ENCODE results near the gene RPS10.
"Not testable (repeated sequence)": the region's sequence is repeated elsewhere in the genome, so short reads cannot be mapped to it uniquely, and the experiment has no call there.

Gene RPS10

DNA sequence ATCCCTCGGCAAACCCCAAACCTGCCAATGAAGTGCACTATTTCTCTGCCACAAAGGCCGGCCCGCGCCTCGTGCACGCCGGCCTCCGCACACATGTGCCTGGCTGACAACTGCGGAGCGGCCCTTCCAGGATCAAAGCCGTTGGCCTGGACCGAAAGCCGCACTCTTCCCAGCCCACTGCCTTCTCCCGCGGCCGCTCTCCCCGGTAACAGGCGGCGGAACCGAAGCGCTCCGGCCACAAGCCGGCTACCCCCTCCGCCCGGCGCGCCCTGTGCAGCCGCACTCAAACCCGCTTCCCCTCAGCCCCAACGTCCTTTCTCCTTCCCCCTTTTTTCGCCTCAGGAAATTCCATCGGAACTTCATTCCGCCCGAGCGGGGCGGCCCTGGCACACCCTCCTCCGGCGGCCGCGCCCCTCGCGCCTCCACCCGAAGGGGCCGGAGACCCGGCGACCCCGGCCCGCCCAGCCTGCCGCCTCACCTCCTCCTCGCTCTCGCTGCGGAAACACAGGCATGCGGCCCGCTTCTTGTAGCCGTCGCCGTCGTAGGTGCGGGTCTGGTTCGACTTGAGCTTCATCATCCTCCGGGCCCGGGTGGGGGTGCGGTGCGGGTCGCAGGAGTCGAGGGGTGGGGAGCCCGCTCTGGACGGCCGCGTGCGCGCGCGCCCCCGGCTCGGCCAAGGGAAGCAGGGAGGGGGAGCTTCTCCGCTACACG is 33.9 kb downstream of the RPS10 start:
- peak; percentile 44 for DNase-seq

DNA sequence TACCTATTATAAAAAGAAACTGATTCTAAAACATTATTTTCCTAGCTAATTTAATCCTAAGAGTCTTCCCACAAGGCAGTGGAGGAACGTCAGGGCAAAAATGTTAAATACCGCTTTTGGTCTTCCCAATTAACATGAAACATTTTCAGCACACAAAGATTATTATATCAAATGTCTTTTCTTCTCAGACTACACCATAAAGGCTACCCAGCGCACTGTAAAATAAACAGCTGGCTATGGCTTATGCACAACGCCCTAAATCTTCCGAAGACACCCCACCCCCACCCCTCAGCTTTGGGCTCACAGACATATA is 34.4 kb downstream of the RPS10 start:
- DNase-seq: no peak

DNA sequence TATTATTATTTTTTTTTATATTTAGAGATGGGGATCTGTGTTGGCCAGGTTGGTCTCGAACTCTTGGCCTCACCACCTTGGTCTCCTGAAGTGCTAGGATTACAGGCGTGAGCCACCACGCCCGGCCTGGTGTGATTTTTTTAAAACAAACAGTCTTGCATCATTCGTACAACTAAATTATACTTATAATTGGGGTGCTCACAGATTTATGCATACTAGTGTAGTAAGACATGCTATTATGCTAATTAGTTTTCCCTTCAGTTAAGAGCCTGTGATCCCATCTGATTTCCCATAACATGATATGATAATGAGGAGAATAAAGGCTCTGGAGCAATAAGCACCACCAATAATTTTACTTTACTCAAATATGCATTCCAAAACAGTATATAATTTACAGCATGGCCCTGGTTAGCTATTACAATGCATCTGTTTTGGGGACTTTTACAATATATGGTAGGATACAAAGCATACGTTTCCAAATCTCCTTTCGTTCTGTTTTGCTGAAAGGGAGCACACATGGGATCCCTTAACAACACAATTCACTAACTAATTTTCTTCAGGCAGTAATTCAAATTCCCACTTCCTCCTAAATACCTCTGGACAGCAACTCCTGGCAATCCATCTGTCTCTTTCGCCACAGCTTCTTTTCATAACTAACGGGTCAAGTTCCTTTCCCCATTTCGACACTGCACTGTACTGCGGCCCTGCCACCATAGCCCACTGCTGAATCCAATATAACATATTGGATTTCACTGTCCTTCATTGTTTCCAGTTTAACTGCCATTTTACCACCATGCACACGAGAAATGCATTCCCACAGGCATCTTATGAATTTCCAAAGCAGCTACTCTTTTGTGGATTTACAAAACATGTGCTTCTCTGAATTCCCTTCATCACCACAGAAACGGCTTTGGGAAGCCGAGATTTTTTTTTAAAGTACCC is 35.1 kb downstream of the RPS10 start:
- DNase-seq: no peak

DNA sequence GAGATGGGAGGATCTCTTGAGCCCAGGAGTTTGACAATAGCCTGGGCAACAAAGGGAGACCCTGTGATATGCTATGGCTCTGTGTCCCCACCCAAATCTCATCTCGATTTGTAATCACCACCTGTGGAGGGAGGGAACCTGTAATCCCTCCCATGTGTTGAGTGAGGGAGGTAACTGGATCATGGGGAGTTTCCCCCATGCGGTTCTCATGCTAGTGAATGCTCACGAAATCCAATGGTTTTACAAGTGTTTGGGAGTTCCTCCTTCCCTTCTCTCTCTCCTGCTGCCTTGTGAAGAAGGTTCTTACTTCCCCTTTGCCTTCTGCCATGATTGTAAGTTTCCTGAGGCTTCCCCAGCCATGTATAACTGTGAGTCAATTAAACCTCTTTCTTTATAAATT is 36.8 kb downstream of the RPS10 start:
- no peak for DNase-seq

DNA sequence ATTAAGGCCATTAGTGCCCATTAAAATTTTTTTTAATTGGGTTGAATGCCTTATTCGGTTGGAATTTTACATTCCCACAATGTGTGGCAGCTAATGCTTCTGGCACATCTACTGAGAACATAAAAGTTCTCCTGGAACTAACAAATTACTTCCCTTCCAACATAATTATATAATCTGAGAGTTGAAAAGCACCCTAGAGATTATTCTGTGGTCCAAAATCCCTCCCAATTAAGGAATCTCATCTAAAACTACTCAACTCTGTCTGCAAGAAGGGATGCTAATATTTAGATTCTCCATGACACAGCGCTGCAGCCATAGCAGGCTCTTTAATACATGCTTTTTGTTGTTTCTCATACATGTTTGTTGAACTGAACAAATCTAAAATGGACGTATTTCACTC is 37.4 kb downstream of the RPS10 start:
- no peak for DNase-seq

DNA sequence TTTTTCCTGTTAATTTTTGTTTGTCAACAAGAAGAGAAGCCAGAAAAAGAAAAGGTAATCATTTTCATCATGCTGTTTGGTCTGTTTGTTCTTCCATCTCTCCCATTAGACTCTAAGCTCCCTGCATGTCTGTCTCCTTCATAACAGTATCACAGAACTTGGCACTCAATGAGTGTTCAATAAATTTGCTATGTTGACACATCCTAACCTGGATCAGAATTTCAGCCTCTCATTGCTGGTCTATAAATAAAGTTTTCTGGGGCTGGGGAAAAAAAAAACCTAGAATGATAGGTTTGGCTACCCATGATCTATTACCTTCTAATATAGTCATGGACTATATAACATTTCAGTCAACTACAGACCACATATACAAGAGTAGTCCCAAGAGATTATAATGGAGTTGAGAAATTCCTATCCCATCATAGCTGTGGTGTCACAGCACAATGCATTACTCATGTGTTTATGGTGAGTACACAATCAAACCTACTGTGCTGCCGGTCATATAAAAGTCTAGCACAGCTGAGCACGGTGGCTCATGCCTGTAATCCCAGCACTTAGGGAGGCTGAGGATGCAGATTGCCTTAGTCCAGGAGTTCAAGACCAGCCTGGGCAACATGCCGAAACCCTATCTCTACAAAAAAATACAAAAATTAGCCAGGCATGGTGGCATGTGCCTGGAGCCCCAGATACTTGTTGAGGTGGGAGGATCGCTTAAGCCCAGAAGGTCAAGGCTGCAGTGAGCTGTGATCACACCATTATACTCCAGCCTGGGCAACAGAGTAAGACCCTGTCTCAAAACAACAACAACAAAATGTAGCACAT is 39.3 kb downstream of the RPS10 start:
- no peak for DNase-seq

DNA sequence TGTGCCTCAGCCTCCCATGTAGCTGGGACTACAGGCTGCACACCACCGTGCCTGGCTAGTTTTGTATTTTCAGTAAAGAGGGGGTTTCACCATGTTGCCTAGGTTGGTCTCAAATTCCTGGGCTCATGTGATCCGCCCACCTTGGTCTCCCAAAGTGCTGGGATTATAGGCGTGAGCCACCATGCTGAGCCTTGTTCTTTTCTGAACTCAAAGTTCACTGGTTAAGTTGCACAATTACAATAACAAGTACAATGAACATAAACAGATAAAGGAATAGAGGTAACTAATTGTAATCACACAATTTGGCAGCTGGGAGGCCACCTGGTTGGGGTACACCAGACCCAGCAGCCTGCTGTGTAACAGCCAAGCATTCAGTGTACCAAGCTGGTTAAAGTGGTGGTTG is 40.1 kb downstream of the RPS10 start:
- no peak for DNase-seq

DNA sequence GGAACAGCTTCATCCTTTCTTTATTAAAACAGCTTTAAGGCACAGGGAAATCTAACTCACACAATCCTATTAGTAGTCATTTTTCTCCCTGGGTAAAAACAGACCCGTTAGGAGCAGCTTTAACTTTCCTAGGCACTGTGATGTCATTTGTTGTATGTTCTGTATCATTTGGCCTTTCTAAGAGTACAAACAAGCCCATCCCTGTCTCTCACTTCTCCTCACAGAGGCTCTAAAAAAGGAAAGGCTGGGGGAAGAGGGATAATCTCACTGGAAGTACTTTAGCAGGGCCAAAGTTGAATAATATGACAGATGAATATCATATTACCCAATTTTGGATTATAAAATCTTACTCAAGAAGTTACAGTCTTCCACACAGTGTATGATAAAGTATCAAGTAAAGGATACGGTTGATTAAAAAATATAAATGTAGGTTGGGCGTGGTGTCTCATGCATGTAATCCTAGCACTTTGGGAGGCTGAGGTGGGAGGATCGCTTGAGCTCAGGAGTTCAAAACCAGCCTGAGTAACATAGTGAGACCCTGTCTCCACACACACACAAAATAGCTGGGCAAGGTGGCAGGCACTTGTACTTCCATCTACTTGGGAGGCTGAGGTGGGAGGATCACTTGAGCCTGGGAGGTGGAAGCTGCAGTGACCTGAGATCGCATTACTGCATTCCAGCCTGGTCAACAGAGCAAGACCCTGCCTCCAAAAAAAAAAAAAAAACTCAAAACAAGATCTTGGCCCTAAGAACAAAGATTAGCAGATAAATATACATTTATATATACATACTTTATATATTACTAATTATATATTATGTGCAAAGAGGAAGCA is 41.3 kb downstream of the RPS10 start:
- DNase-seq: no peak

DNA sequence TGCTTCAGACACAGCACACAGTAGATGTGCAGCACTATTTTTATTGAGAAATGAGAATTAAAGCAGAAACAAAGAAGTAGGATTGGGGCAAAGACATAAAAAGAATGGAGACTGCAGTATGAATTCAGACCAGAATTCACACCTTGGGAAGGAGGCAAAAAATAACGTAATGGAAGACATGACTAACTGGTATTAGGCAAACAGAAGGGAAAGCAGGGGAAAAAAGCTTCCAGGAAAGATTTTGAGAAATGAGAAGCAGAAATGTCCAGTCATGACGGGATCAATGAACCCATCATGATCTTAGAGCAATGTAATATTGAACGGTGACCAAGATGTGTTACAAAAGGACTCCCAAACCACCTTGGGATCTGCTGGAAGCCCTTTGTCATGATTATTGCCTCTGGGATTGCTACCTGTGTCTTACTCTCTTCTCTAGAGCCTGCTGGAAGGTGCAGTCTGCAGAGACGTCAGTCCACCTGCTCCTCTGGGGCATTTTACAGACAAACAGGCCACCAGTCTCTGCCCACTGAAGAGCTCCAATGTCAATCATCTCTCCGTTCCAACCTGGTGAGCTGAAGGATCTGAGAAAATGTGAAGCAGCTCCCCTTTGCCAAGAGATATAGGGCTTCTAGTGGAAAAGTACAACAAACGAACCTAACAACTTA is 42.1 kb downstream of the RPS10 start:
- no peak for DNase-seq

DNA sequence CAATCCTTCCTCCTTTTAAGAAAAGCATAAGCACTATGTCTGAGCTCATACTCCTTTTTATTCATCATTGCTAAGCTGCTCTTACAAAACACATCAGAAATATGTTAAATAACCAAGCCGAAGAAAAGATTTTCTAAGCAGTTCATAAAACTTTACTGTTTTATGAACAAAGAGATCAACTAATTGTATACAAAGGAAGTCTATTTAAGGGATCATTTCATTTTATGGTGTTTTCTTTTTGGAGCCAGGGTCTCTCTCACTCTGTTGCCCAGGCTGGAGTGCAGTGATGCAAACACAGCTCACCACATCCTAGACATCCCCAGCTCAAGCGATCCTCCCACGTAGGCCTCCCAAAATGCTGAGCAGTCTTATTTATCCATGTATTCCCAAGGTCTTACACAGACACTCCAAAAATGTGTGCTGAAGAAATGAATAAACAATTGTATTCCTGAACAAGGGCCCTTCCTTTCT is 42.7 kb downstream of the RPS10 start:
- no peak for DNase-seq

DNA sequence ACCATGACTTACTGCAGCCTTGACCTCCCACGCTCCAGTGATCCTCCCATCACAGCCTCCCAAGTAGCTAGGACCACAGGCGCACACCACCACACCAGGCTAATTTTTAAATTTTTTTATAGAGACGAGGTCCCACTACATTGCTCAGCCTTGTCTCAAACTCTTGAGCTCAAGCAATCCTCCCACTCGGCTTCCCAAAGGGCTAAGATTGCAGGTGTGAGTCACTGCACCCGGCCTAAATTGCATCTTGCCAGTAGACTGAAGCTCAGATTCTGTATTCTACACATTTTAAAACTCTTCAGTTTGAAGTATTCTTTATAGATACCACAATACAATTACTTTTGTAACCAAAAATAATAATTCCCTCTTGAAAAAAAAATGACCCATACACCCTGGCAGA is 44.8 kb downstream of the RPS10 start:
- DNase-seq: no peak

DNA sequence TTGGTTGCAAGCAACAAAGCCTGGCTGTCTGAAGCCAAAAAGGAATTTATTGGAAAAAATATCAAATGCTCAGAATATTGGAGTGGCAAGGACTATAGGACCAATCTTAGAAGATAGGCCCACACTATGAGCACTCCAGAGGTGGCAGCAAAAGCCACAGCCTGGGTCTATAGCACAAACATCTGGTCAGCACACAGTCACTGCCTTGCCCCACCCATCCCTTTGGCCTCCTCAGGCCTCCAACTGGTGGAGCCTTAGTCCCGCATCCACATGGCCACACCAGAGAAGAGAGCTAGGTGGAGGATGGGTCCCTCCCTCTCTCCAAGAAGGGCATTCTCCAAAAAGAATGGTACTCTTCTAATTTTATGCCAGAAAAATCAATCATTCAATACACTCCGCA is 47.4 kb downstream of the RPS10 start:
- DNase-seq: no peak

DNA sequence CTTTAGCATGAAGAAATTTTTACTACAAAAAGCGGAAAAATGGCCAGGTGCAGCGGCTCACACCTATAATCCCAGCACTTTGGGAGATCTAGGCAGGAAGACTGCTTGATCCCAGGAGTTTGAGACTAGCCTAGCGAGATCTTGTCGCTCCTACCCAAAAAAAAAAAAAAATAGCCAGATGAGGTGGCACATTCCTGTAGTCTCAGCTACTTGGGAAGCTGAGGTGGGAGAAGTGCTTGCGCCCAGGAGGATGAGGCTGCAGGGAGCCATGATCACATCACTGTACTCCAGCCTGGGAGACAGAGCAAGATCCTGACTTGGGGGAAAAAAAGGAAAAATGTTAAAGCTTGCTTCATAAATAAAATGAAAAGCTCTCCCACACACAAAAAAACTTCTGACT is 47.9 kb downstream of the RPS10 start:
- no peak for DNase-seq

DNA sequence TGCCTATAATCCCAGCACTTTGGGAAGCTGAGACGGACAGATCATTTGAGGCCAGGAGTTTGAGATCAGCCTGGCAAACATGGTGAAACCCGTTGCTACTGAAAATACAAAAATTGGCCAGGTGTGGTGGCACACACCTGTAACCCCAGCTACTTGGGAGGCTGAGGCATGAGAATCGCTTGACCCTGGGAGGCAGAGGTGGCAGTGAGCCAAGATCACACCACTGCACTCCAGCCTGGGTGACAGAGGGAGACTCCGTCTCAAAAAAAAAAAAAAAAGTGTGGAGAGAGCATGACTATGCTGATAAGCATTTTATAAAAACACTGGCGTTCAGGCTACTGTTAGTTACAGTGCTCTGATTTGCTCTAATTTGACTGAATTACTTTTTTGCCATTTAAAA is 48.3 kb downstream of the RPS10 start:
- not testable (repeated sequence) for DNase-seq

DNA sequence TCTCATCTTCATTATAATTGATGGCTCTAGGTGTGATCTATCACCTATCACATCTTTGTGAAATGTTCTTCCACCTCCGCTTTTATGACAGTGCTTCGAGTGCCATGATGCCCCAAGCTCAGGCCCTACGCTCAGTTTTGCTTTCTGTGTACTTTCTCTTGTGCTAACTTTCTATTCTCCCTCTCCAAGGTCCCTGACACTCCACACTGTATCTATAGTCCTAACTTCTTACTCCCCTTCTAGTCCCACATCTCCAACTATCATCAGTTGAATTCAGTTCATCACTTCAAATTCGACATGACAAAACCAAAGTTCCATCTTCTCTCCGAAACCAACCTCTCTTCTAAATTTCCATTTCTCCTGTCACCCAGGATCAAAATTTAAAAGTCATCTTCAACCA is 50.0 kb downstream of the RPS10 start:
- no peak for DNase-seq

DNA sequence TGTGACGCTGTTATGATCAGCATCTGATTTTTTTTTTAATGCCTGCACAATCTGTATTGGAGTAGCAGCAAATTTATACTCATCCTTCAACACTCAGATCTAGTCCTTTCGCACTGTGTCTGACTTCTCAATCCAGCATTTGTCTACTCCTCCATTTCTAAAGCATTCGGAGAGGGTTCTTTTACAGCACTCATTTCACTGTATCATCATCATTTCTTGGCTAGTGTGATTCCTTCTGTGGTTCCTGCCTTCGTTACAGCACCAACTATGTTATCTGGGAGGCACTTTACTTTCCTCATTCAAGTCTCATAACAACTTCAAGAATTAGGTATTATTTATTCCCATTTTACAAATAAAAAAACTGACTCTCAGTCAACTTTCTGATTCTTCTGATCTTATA is 51.4 kb downstream of the RPS10 start:
- no peak for DNase-seq

DNA sequence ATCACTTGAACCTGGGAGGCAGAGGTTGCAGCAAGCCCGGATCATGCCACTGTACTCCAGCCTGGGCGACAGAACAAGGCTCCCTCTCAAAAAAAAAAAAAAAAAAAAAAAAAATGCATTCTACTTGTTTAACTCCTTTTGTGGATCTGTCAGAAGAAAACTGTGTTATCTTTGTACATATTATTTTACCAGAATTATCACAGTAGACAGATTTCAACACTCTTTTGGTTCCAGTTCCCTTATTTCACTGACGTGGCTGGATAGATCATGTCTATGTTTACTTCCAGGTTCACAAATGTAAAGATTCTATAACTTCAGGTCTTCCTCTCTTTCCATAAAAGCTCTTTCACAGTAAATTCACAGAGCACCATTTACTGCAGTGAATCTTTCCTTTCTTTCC is 51.8 kb downstream of the RPS10 start:
- no peak for DNase-seq

DNA sequence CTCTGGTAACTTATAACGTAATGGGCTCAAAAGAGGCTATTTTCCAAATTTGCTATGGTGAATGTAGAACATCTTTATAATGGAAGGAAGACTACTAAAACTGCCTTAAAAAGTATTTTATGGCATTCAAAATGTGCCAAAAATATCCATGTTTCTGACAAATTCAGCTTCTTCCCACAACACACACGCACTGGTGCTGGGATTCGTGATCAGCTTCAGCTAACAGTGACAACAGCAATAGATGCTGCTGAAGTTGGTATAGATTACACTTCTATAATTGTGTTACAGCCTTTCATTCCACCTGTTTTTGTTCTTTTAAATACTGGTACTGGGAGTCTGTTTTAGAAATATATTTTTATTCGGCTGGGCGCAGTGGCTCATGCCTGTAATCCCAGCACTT is 52.4 kb downstream of the RPS10 start:
- DNase-seq: no peak

DNA sequence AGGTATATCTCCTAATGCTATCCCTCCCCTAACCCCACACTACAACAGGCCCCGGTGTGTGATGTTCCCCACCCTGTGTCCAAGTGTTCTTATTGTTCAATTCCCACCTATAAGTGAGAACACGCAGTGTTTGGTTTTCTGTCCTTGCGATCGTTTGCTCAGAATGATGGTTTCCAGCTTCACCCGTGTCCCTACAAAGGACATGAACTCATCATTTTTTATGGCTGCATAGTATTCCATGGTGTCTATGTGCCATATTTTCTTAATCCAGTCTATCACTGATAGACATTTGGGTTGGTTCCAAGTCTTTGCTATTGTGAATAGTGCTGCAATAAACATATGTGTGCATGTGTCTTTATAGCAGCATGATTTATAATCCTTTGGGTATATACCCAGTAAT is 54.0 kb downstream of the RPS10 start:
- not testable (repeated sequence) for DNase-seq

DNA sequence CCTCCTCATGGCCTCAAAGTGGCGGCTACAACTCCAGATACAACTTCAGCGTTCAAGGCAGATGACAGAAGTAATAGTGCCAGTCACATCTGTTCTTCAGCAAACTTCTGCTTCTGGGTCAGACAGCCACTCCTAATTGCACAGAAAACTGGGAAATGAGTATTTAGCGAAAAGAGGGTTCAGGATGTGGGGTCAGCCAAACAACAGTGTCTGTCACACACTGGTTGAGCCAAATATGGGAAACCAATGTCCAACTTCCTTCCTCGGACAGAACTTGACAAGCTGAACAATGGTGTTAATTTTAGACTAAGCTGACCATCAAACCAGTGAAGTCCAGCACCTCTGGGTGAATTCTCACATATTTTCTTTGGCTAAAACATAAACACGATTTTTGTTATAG is 55.5 kb downstream of the RPS10 start:
- no peak for DNase-seq

DNA sequence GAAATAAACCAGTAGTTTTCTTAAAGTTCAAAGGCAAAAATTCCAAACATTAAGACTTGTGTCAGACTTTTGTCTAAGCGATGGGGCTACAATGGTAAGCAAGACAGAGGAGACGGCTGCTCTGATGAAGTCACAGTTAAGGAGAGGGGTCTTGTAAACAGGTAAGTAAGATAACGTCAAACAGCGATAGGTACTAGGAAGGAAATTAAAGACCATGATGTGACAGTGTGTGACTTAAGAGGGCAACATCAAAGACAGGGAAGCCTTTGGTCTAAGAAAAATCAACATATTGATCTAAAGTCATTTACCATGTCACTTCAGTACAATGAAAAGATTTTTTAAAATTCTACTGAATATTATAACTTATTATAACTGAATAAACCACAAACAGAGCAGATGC is 56.5 kb downstream of the RPS10 start:
- no peak for DNase-seq

All from central memory CD4-positive, alpha-beta T cell (primary cell).